ENCODE measurements around the gene CHRND.

- TF ChIP-seq CTCF (IDR thresholded peaks at IDR 0.05; ENCODE audit: borderline replicate concordance, extremely low read depth, low read length, poor library complexity, severe bottlenecking), result no peak
- no peak for TF ChIP-seq EZH2 (IDR thresholded peaks at IDR 0.05; ENCODE audit: borderline replicate concordance, low read depth, low read length, severe bottlenecking)
Measured at GRCh38 chr2:232532419-232532818, 6.5 kb downstream of the CHRND start.
